HepG2 (cell line): ENCODE results near the gene TRABD. TPM values are rescaled to one million over a fixed set of nuclear protein-coding genes. Genes with fewer than 3 reads are reported as not detected.

Source experiments
- ATAC-seq: fragments of 200-7000 bp; cut with Tn5 transposase; 3 replicates; pipeline ENCODE4 v1.9.1; 2020; ENCODE audit warnings: mild to moderate bottlenecking, moderate library complexity
- BruUV-seq: library from RNA; stranded (reverse); fragments of 400-500 nt; replicated peaks from 2 replicates; lab custom pipeline; 2021; lab: Mats Ljungman, UMichigan
- CTCF ChIA-PET: fragments of 300-600 bp; formaldehyde crosslinking; extraction: SDS; loops from one replicate; lab custom pipeline; 2021; ENCODE audit warnings: low total read pairs, inconsistent platforms, low intra/inter-chr PET ratio; lab: Yijun Ruan, JAX
- POLR2A ChIA-PET: fragments of 350-600 bp; sonication (Branson Sonifier 250); formaldehyde crosslinking; loops from one replicate; lab custom pipeline; 2020; ENCODE audit warnings: antibody characterized with exemption, inconsistent platforms; lab: Yijun Ruan, JAX
- DNase-seq: peaks from one replicate; pipeline ENCODE4 v3.0.0-alpha.2; 2015; ENCODE audit warnings: low spot score
- FAIRE-seq: peaks from 3 replicates; lab custom pipeline; 2011; peaks lifted over from hg19 to GRCh38; lab: Jason Lieb, UNC
- H2AFZ ChIP-seq: one replicate; pipeline ENCODE4 v1.6.1; 2011; ENCODE audit warnings: low read length, inconsistent platforms
- H3K27ac ChIP-seq: fragments of 300-600 bp; 3 replicates; pipeline ENCODE4 v1.8.0; 2011; ENCODE audit warnings: mixed run types, mild to moderate bottlenecking, mixed read lengths, low read length, inconsistent platforms; ENCODE audit not compliant: insufficient read depth; ENCODE audit errors: extremely low read length
- H3K27me3 ChIP-seq, 2 experiments: fragments of 200-600 bp in 1 of 2; 2 replicates in 1 of 2; 3 replicates in 1 of 2; pipeline versions ENCODE4 v1.6.0 to v1.8.0; 2011; ENCODE audit warnings: low read length in 2 of 2, mild to moderate bottlenecking in 2 of 2, moderate library complexity in 2 of 2, inconsistent platforms in 1 of 2; ENCODE audit not compliant: insufficient read depth in 2 of 2, control insufficient read depth in 1 of 2
- H3K36me3 ChIP-seq, 2 experiments: fragments of 200-600 bp in 1 of 2; replicated peaks in 1 of 2; 2 replicates in 1 of 2; 3 replicates in 1 of 2; pipeline versions ENCODE4 v1.5.1 to v1.8.0; 2011; ENCODE audit warnings: low read length in 2 of 2, inconsistent platforms in 1 of 2; ENCODE audit not compliant: insufficient read depth in 2 of 2, control insufficient read depth in 1 of 2
- H3K4me1 ChIP-seq: 2 replicates; pipeline ENCODE4 v1.5.1; 2012; ENCODE audit warnings: low read length, inconsistent platforms; ENCODE audit not compliant: insufficient read depth
- H3K4me2 ChIP-seq: 2 replicates; pipeline ENCODE4 v1.6.0; 2011; ENCODE audit warnings: low read depth, low read length, inconsistent platforms
- H3K4me3 ChIP-seq, 3 experiments: fragments of 200-600 bp in 1 of 3; sonication (generic), shearing (Covaris generic) in 1 of 3; replicated peaks in 1 of 3; 2 replicates each; pipeline ENCODE4 v1.5.1; 2011 to 2016; ENCODE audit warnings: low read length in 3 of 3, inconsistent platforms in 2 of 3, low read depth in 2 of 3, mild to moderate bottlenecking in 2 of 3, control low read depth in 1 of 3, mixed read lengths in 1 of 3; ENCODE audit not compliant: insufficient read depth in 1 of 3
- H3K79me2 ChIP-seq: one replicate; pipeline ENCODE4 v1.6.1; 2011; ENCODE audit warnings: low read length, inconsistent platforms; ENCODE audit not compliant: insufficient read depth
- H3K9ac ChIP-seq: 2 replicates; pipeline ENCODE4 v1.6.0; 2011; ENCODE audit warnings: mild to moderate bottlenecking, low read depth, low read length, inconsistent platforms; ENCODE audit not compliant: insufficient read depth
- H3K9me3 ChIP-seq: 2 replicates; pipeline ENCODE4 v1.5.1; 2012; ENCODE audit warnings: mild to moderate bottlenecking, low read length
- H4K20me1 ChIP-seq: 2 replicates; pipeline ENCODE4 v1.6.0; 2011; ENCODE audit warnings: inconsistent platforms, mild to moderate bottlenecking, low read length, moderate library complexity; ENCODE audit not compliant: insufficient read depth
- DBP ChIP-seq: sonication (generic); formaldehyde crosslinking; IDR thresholded peaks from 2 replicates; pipeline ENCODE4 v1.4.0; 2020; ENCODE audit warnings: missing genetic modification reagents; ENCODE audit errors: not compliant biosample characterization
- FOXA1 ChIP-seq, 2 experiments: fragments of 450-650 bp in 1 of 2; sonication (generic) in 1 of 2; formaldehyde crosslinking in 1 of 2; IDR thresholded peaks; 2 replicates each; pipeline versions ENCODE4 v1.4.0 to v1.6.1; 2016 to 2020; ENCODE audit warnings: missing genetic modification reagents in 1 of 2
- MAFF ChIP-seq: IDR thresholded peaks from 2 replicates; pipeline ENCODE4 v1.6.1; 2011; ENCODE audit warnings: low read depth, low read length, improper control_type of control experiment
- POLR2A ChIP-seq, 2 experiments: IDR thresholded peaks; 2 replicates each; pipeline ENCODE4 v1.6.1; 2011; ENCODE audit warnings: low read depth in 2 of 2, low read length in 2 of 2, mild to moderate bottlenecking in 1 of 2, moderate library complexity in 1 of 2; ENCODE audit not compliant: insufficient read depth in 1 of 2
- STAG1 ChIP-seq: sonication (generic); formaldehyde crosslinking; IDR thresholded peaks from 2 replicates; pipeline ENCODE4 v1.4.0; 2020; ENCODE audit warnings: missing genetic modification reagents
- ZBTB7B ChIP-seq: sonication (generic); formaldehyde crosslinking; IDR thresholded peaks from 2 replicates; pipeline ENCODE4 v1.4.0; 2020; ENCODE audit warnings: missing genetic modification reagents
- ZNF326 ChIP-seq: sonication (generic); formaldehyde crosslinking; IDR thresholded peaks from 2 replicates; pipeline ENCODE4 v1.4.0; 2020; ENCODE audit warnings: missing genetic modification reagents, borderline replicate concordance
- ZNF460 ChIP-seq: sonication (generic); formaldehyde crosslinking; IDR thresholded peaks from 2 replicates; pipeline ENCODE4 v1.5.1; 2020; ENCODE audit warnings: missing genetic modification reagents, mild to moderate bottlenecking, borderline replicate concordance
- ZSCAN30 ChIP-seq: sonication (generic); formaldehyde crosslinking; IDR thresholded peaks from 2 replicates; pipeline ENCODE4 v1.5.0; 2020; ENCODE audit warnings: mild to moderate bottlenecking, missing genetic modification reagents
- WGBS: methylation state at CpG from one replicate; pipeline ENCODE4 v1.1.6; 2017; ENCODE audit warnings: low lambda C conversion rate; 5-methylcytosine and 5-hydroxymethylcytosine counted together
- in situ Hi-C: cut with HindIII; loops from 2 replicates; pipeline ENCODE4 v1.10.0; 2017; ENCODE audit warnings: low pct_unique_long_range_greater_than_20kb; ENCODE audit not compliant: extremely low pct_ligation_motif_present
- intact Hi-C: fragments of 100-400 bp; cut with micrococcal nuclease; formaldehyde crosslinking; loops from one replicate; pipeline ENCODE4 v1.10.0; 2022; ENCODE audit not compliant: unreplicated experiment
- polyA plus RNA-seq, 8 experiments: library from polyadenylated mRNA; depleted of rRNA in 3 of 8; stranded (reverse) in 7 of 8; unstranded in 1 of 8; fragments of >200 nt; fragmentation: Illumina TruSeq in 4 of 8; extraction: Trizol in 4 of 8; gene quantifications; 2 replicates each; pipeline versions ENCODE4 v1.2.1 to v1.2.3, GENCODE V29; 2011 to 2016; ENCODE audit warnings: low read depth in 4 of 8, missing spikeins in 1 of 8, mixed read lengths in 1 of 8; ENCODE audit not compliant: insufficient read depth in 1 of 8
- total RNA-seq, 5 experiments: library from RNA; depleted of rRNA; stranded (reverse); fragments of >200 nt; fragmentation: Illumina TruSeq; extraction: Trizol; gene quantifications; 2 replicates each; pipeline ENCODE4 v1.2.3, GENCODE V29; 2016; ENCODE audit warnings: low read depth in 1 of 5

The TRABD gene
- total and polyA plus RNA-seq, 2 of the 13 experiments (the other 11 are each of a cell fraction or from before 2014, with no cell fraction given) = 21.5 to 28.9 TPM

DNA sequence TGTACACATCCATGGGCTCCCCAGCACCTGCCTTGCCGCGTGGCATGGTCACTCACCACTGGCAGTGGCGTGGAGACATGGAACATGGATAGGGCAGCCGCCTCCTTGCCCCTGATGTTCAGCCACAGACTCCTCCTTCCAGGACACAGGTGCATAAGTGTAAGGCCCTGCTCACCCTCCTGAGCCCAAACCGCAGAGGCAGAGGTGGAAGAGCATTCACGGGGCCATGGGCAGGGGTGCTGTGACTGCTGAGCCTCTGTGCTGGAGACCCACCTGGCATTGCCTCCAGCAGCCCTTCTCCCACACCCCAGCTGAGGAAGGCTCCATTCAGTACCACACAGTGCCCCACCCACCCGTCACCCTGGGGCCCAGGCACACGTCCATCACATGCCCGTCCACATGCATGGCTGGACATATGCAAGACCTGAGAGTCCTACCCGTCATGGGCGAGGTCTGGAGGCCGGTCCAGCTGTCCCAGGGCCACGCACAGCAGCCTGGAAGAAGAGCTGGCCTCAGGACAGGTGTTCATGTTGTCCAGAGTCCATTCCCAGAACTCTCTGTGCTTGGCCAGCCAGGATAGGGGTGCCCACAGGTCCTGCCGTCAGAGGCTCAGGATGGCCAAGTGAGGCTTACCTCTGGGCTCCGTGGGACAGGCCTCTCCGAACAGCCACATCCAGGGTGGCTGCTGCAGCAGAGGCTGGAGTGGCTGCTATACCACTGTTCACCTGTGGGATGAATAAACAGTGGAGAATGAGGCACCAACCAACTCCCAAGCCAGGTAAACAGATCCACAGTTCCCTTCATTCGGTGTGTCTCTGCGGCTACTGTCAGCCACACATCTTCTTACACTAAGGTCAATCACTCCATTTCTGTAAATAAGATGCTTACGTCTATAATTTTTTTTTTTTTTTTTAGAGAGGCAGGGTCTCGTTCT lies 60.8 kb downstream of the TRABD start:
- Histone ChIP-seq H4K20me1 (peaks cover 12% of the 10 kb centered on the region), H3K27ac (no peak overlapping the region), H3K4me1 (peaks cover 42% of the 10 kb centered on the region), H2AFZ (no peak overlapping the region), H3K4me2 (peak overlapping the region; percentile 89), H3K9ac (peak overlapping the region; percentile 85), H3K36me3 (peaks cover 2 to 9% of the 10 kb centered on the region in 2 experiments; a peak in 2 of 5 replicates), H3K4me3 (peak overlapping the region in 2 of 3 experiments; percentile 89 to 98; a peak in 2 of 6 replicates), H3K79me2 (peaks cover 36% of the 10 kb centered on the region), H3K27me3 (no peaks in the 10 kb centered on the region; a peak in 1 of 5 replicates), H3K9me3 (no peaks in the 10 kb centered on the region)
- intact Hi-C loops = no loop called here
- POLR2A ChIA-PET = interaction anchor here (1.2 kb wide), 1 partner anchor 47 kb away, joined by 3 read pairs; no protein-coding TSS in a partner anchor
- WGBS = 90% methylated on average over 12 of the region's 20 CpGs
- in situ Hi-C loops = no loop called here
- DNase-seq (peak; percentile 39), ATAC-seq (peak; percentile 17), FAIRE-seq (no peak)
- CTCF ChIA-PET = no interaction called here
- no peak for TF ChIP-seq ZBTB7B (CRISPR knock-in tag)
- no peak for TF ChIP-seq FOXA1 (IDR thresholded peaks at IDR 0.05)
- TF ChIP-seq FOXA1 (CRISPR knock-in tag; IDR thresholded peaks at IDR 0.05) = peak; percentile 78
- no peak for TF ChIP-seq MAFF
- TF ChIP-seq DBP (CRISPR knock-in tag) = no peak
- TF ChIP-seq ZNF326 = no peak
- TF ChIP-seq STAG1 (CRISPR knock-in tag) = no peak
- TF ChIP-seq POLR2A (IDR thresholded peaks at IDR 0.05; ENCODE audit: insufficient read depth in 1 of 2, low read depth in 2 of 2, low read length in 2 of 2) = peak in 1 of 2 experiments; percentile 2; a peak in 1 of 4 replicates
- TF ChIP-seq ZNF460 (CRISPR knock-in tag) = no peak
- no peak for TF ChIP-seq ZSCAN30
- BruUV-seq = no TSS peak
